GM12801 (cell line): ENCODE results near the gene TNFRSF4.

ENCODE experiments used
- CTCF ChIP-seq: IDR thresholded peaks from one replicate; pipeline ENCODE4 v1.5.1; 2011; ENCODE audit warnings: control low read depth; ENCODE audit not compliant: insufficient read length; ENCODE audit errors: extremely low read depth

Gene TNFRSF4

DNA sequence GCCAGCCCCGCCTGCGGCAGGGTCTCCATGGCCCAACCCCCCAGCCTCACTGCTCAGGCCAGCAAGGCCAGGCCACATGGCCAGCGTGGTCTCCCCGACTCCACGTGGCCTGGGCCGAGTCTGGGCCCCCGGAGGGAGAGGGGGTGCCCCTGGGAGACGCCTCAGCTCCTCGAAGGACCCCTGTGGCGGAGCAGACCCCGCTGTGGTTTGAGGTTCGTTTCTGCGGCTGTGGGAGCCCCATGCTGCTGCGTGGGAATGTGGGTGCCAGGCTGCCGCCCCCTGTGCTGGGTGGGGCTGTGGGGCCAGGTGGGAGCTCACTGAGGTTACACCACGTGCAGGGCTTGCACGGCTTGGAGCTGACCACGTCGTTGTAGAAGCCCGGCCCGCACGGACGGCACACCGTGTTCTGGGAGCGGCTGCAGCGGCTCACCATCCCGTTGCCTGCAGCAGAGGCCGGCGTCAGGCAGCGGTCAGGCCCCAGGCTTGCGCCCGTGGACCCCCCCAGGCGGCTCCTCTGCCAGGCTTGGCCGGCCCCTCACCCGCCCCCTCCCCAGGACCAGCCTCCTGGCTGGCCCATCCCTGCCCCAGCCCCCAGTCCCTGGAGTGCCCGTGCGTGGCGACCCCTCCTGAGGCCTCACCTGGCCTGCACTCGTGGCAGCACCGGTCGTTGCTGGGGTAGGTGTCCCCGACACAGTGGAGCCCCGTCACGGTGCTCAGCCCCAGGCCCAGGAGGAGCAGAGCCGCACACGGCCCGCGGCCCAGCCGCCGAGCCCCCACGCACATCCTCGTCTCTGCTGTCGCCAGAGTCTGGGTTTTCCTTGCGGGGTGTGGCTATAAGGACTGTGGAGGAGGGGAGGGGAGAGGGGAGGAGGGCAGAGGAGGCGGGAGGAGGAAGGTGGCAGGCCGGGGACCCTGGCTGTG is at the start of gene TNFRSF4:
TSS of gene TNFRSF4 (minus strand) at position 809 of the 921 bp plus-strand sequence. CDS start at position 783, 26 bp downstream.
- TF ChIP-seq CTCF, result no peak

DNA sequence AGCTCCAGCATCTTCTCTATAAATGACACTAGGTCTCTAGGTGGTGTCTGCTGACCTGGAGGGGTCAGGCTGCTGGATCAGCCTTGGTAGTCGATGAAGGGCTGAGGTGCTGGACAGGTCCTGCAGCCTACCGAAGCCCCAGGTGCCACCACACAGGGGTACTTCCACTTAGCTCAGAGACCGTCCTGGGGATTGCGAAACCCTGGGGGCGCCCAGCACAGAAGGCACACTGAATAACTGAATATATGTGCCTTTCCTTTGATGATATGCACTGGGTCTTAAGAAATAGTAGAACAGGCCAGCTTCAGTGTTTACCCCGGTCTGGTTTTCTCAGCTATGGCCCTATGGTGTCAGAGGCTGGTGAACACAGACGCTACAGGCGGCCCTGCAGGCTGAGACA is 48.8 kb upstream of the TNFRSF4 start:
- TF ChIP-seq CTCF, result no peak

DNA sequence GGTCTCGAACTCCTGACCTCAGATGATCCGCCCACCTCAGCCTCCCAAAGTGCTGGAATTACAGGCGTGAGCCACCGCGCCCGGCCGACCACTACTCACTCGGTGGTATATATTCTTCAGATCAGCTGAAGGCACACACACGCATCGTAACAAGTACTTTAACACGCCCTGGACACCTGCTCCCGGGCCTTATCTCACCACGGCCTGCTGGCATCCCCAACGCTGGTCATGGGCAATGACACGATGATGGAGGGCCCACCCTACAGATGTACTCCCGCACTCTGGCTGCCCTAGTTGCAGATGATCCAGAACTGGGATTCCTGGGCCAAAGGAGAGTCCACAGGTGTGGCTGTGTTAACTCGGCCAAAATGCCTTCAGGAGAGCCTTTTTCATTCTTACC is 48.1 kb upstream of the TNFRSF4 start:
- TF ChIP-seq CTCF, result no peak

- no peak for TF ChIP-seq CTCF
Observed at GRCh38 chr1:1260843-1261560, 47.0 kb upstream of the TNFRSF4 start.

DNA sequence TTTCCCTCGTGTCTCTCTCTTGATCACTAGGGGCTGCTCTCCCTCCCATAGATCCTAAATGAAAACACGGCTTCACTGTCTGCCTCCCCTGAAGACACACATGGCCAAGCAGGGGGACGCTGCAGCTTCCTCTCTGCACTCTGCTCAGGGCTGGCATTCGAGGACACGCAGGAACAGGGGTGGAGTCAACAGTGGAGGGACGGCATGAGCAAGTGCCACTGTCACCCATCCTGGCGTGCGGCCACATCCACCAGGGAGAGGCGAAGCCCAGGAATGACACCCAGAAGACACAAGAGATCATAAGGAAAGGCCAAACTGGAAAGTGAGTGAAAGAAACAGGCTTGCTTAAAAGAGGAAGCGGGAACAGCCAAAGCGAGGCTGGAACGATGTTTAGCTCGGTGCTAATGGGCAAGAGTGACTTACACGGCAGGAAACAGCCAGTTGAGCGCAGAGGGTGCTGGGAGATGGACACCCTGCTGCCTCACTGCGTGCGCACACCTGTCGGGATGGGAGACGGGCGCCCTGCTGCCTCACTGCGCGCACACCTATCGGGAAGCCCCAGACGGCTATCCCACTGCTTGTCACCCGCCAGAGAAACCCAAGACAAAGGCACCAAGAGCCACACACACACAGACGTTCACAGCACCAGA is 46.1 kb upstream of the TNFRSF4 start:
- TF ChIP-seq CTCF, result no peak

- no peak for TF ChIP-seq CTCF
Observed at GRCh38 chr1:1259540-1259939, 45.6 kb upstream of the TNFRSF4 start.

GRCh38 chr1:1259119-1259488 is 45.2 kb upstream of the TNFRSF4 start:
- no peak for TF ChIP-seq CTCF
